GM12878 (cell line): ENCODE results near the gene SLC6A3.

Experiments used
- BRCA1 ChIP-seq: IDR thresholded peaks from 2 replicates; pipeline ENCODE4 v1.6.1; 2011; ENCODE audit warnings: low read depth, low read length, improper control_type of control experiment
- CHD4 ChIP-seq: fragments of 200-600 bp; sonication (generic); IDR thresholded peaks from 2 replicates; pipeline ENCODE4 v1.6.1; 2016; ENCODE audit warnings: mild to moderate bottlenecking
- CREB1 ChIP-seq: IDR thresholded peaks from 2 replicates; pipeline ENCODE4 v1.6.1; 2012; ENCODE audit warnings: low read depth, mild to moderate bottlenecking, inconsistent platforms
- CREM ChIP-seq: IDR thresholded peaks from 2 replicates; pipeline ENCODE4 v1.6.1; 2014; ENCODE audit warnings: antibody characterized with exemption, low read depth
- CTCF ChIP-seq, 3 experiments: IDR thresholded peaks in 2 of 3; conservative IDR thresholded peaks in 1 of 3; 2 replicates each; pipeline ENCODE4 v1.5.1; 2011; ENCODE audit warnings: low read depth in 3 of 3, low read length in 3 of 3, mild to moderate bottlenecking in 3 of 3, control low read depth in 2 of 3, moderate library complexity in 2 of 3, inconsistent platforms in 1 of 3, mixed read lengths in 1 of 3; ENCODE audit not compliant: control insufficient read depth in 2 of 3, insufficient read depth in 1 of 3; ENCODE audit errors: extremely low read depth in 1 of 3
- EP300 ChIP-seq, 2 experiments: fragments of 150-350 bp in 1 of 2; IDR thresholded peaks; 2 replicates each; pipeline ENCODE4 v1.6.1; 2011 to 2012; ENCODE audit warnings: low read depth in 2 of 2, low read length in 2 of 2, borderline replicate concordance in 1 of 2, improper control_type of control experiment in 1 of 2, inconsistent platforms in 1 of 2; ENCODE audit not compliant: control insufficient read depth in 1 of 2
- HDGF ChIP-seq: fragments of 450-650 bp; IDR thresholded peaks from 2 replicates; pipeline ENCODE4 v1.6.1; 2016; ENCODE audit warnings: antibody characterized with exemption
- POLR2AphosphoS2 ChIP-seq: IDR thresholded peaks from 2 replicates; pipeline ENCODE4 v1.6.1; 2011; ENCODE audit warnings: low read depth, mild to moderate bottlenecking, low read length, improper control_type of control experiment, moderate library complexity
- RAD51 ChIP-seq: fragments of 450-650 bp; IDR thresholded peaks from 2 replicates; pipeline ENCODE4 v1.6.1; 2016; ENCODE audit warnings: moderate library complexity, mild to moderate bottlenecking, inconsistent platforms
- USF2 ChIP-seq: IDR thresholded peaks from 2 replicates; pipeline ENCODE4 v1.6.1; 2011; ENCODE audit warnings: low read depth, low read length, improper control_type of control experiment, borderline replicate concordance
- ZZZ3 ChIP-seq: IDR thresholded peaks from 2 replicates; pipeline ENCODE4 v1.6.1; 2011; ENCODE audit warnings: low read depth; ENCODE audit not compliant: control insufficient read depth, insufficient read length

GRCh38 chr5:1483064-1483463, 37.8 kb upstream of the SLC6A3 start:
- no peak for TF ChIP-seq CHD4
- no peak for TF ChIP-seq EP300 (IDR thresholded peaks at IDR 0.05; ENCODE audit: borderline replicate concordance in 1 of 2, control insufficient read depth in 1 of 2, low read depth in 2 of 2, low read length in 2 of 2)
- no peak for TF ChIP-seq RAD51
- TF ChIP-seq CTCF (IDR thresholded peaks at IDR 0.05 in 2 of 3, conservative IDR thresholded peaks at IDR 0.05 in 1 of 3; ENCODE audit: control insufficient read depth in 2 of 3, extremely low read depth in 1 of 3, insufficient read depth in 1 of 3, low read depth in 3 of 3, low read length in 3 of 3), result no peak
- no peak for TF ChIP-seq USF2
- no peak for TF ChIP-seq CREM
- no peak for TF ChIP-seq BRCA1
- no peak for TF ChIP-seq CREB1
- no peak for TF ChIP-seq HDGF
- TF ChIP-seq POLR2AphosphoS2, result no peak
- no peak for TF ChIP-seq ZZZ3
